Measurements from ENCODE around the gene CYREN.
A peak's percentile ranks its signal among the peaks of the same experiment; 100 is the strongest.

The CYREN gene

GRCh38 chr7:135195968-135196629, 25.6 kb upstream of the CYREN start:
- DNase-seq, result no peak

- DNase-seq, result no peak
Observed at GRCh38 chr7:135195156-135195555, 24.6 kb upstream of the CYREN start.

GRCh38 chr7:135194494-135195095, 24.1 kb upstream of the CYREN start:
- no peak for DNase-seq

- no peak for DNase-seq
Observed at GRCh38 chr7:135193615-135194081, 23.1 kb upstream of the CYREN start.

GRCh38 chr7:135192914-135193536, 22.5 kb upstream of the CYREN start:
- DNase-seq, result no peak

GRCh38 chr7:135190703-135191102, 20.2 kb upstream of the CYREN start:
- no peak for DNase-seq

- no peak for DNase-seq
Observed at GRCh38 chr7:135189961-135190360, 19.5 kb upstream of the CYREN start.

- DNase-seq, result no peak
Observed at GRCh38 chr7:135189221-135189662, 18.7 kb upstream of the CYREN start.

- DNase-seq, result no peak
Observed at GRCh38 chr7:135188298-135188984, 17.9 kb upstream of the CYREN start.

- no peak for DNase-seq
Observed at GRCh38 chr7:135186841-135187253, 16.3 kb upstream of the CYREN start.

- no peak for DNase-seq
Observed at GRCh38 chr7:135186261-135186540, 15.7 kb upstream of the CYREN start.

- DNase-seq, result no peak
Observed at GRCh38 chr7:135185471-135186260, 15.2 kb upstream of the CYREN start.

GRCh38 chr7:135184254-135184841, 13.8 kb upstream of the CYREN start:
- DNase-seq, result no peak

- no peak for DNase-seq
Observed at GRCh38 chr7:135183478-135183877, 13.0 kb upstream of the CYREN start.

GRCh38 chr7:135181929-135182678, 11.6 kb upstream of the CYREN start:
- no peak for DNase-seq

- peak; percentile 17 for DNase-seq
Observed at GRCh38 chr7:135181261-135181928, 10.9 kb upstream of the CYREN start.

GRCh38 chr7:135180122-135180521, 9.6 kb upstream of the CYREN start:
- DNase-seq, result no peak

- no peak for DNase-seq
Observed at GRCh38 chr7:135179321-135179925, 8.9 kb upstream of the CYREN start.

GRCh38 chr7:135178364-135178763, 7.9 kb upstream of the CYREN start:
- DNase-seq, result no peak

- DNase-seq, result no peak
Observed at GRCh38 chr7:135177028-135177696, 6.7 kb upstream of the CYREN start.

Measured in hematopoietic multipotent progenitor cell treated with erythropoietin and hydrocortisone succinate and interleukin-3 and kit ligand, for 4 days (in vitro differentiated cells).